Fibroblast of skin of scalp (primary cell): Measurements from ENCODE around the gene EXOC3. TPM values are rescaled to one million over a fixed set of nuclear protein-coding genes. Genes with fewer than 3 reads are reported as not detected.
"Not testable (repeated sequence)": the region's sequence is repeated elsewhere in the genome, so short reads cannot be mapped to it uniquely, and the experiment has no call there.

Experiments
- DNase-seq: peaks from one replicate; pipeline ENCODE4 v3.0.0-alpha.2; 2013
- polyA plus RNA-seq, 2 experiments: library from polyadenylated mRNA; unstranded; fragments of 120-200 nt; gene quantifications; one replicate each; pipeline ENCODE4 v1.2.1, GENCODE V29; 2013; ENCODE audit not compliant: insufficient read length in 2 of 2

Gene EXOC3
- 37.6 TPM for polyA plus RNA-seq (2013, experiment 1 of 2; ENCODE audit: insufficient read length)
- polyA plus RNA-seq (2013, experiment 2 of 2; ENCODE audit: insufficient read length), result 34.6 TPM

DNA sequence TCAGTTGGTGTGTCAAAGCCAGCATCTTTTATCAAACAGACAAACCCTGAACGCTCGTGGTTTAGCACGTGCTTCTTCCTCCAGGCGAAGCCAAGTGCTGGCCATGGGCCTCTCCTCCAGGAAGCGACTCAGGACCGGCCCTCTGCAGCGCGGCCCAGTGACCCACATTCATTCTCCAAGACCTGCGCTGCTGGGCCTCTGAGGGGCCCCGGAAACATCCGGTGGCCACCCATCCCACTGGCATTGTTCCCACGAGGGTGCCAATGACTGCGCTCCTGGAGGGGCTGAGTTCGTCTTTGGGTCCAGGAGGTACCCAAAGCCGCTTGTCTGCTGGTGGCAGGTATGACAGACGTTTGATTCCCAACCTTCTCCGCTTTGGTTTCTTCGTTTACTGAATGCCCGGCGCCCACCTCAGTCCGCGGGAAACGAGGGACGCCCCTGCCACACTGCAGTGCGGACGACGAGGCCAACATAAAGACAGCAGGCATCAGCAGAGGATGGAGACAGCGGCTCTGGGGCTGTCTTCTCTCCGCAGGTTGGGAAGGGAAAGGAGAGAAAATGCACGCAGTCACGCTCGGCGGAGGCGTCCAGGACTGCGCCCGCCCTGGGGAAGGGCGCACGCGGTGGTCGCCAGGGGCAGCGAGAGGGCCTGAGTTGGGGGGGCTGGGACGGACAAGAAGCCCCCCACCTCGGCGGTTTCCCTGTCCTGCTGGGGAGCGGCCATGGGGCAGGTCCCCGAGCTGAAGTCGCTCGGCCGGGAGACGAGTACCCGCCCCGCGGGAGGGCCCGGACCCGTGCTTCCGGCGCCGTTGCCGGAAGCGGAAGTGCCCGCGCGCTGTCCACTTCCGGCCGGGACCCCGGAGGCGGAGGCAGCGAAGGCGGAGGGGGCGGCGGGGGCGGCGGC, at the start of gene EXOC3:
TSS of gene EXOC3 (plus strand) at position 842 of the 904 bp plus-strand sequence. CDS start 3,030 bp downstream, outside the sequence.
- peak; percentile 78 for DNase-seq

DNA sequence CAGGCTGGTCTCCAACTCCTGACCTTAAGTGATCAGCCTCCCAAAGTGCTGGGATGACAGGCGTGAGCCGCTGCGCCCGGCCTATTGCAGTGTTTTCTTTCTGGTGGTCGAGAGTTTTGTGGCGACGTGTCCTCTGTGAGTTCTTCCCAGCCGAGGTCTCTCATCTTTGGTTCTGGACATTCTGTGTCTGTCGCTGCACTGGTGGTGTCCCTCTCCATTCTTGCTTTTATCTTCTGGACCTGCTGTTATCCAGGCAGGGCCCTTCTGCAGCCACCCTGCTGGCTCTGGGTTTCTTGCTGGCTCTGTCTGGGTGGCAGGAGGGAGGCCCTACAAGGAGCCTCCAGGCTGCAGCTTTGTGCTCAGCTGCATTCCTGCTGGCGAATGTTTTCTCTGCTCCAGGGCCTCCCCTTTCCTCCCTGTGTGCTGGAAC, 49.1 kb upstream of the EXOC3 start:
- peak; percentile 67 for DNase-seq

- no peak for DNase-seq
Observed at GRCh38 chr5:394671-395155, 48.3 kb upstream of the EXOC3 start.

GRCh38 chr5:395156-395920, 47.6 kb upstream of the EXOC3 start:
- peak; percentile 65 for DNase-seq

- no peak for DNase-seq
Observed at GRCh38 chr5:395921-396530, 47.0 kb upstream of the EXOC3 start.

GRCh38 chr5:396531-396961, 46.4 kb upstream of the EXOC3 start:
- DNase-seq, result no peak

- not testable (repeated sequence) for DNase-seq
Observed at GRCh38 chr5:398141-398474, 44.9 kb upstream of the EXOC3 start.

GRCh38 chr5:398475-399295, 44.3 kb upstream of the EXOC3 start:
- no peak for DNase-seq

DNA sequence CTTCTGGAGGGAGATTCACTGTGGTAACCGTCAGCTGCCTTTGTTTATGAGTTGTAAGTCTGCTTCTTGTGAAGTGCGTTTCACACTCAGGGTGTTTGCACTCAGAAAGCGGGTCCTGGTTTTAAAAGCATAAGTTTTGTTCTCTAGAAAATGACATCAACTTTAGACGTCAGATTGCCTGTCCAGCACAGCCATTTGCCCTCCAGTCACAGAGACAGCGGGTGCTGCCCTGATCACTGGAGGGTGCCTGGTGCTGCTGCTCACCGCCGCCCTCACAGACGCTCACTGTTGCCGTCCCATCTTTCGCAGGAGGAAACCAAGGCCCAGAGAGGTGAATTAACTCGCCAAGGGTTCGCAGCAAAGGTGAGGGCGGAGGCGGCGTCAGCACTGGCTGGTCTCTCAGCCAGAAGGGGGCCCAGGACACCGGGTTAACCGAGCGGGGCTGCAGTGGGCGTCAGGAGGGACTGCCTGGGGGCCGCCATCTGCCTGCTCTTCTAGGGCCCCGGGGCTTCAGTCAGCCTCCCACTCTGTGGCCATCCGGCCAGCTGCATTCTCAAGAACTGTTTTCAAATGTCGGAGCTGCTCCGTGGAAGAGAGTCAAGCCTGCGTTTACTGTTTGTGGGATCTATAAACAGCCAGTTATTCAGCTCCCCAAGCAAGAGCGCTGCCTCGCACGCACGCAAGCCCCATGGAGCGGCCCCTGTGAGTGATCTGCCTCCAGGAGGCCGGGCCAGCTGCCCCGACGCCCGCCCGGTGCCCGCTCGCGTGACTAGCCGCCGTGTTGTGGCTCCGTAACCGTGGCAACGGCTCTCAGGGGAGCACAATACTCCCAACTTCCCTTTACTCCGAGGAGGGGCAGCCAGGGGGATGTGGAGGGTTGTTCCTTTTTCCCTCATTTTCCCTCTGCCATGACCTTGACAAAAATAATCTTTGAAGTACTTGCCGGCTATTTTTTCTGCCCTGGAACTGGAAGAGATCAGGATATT, 43.4 kb upstream of the EXOC3 start:
- peak; percentile 99 for DNase-seq

GRCh38 chr5:400282-401145, 42.5 kb upstream of the EXOC3 start:
- peak; percentile 97 for DNase-seq

GRCh38 chr5:401146-402034, 41.6 kb upstream of the EXOC3 start:
- no peak for DNase-seq

DNA sequence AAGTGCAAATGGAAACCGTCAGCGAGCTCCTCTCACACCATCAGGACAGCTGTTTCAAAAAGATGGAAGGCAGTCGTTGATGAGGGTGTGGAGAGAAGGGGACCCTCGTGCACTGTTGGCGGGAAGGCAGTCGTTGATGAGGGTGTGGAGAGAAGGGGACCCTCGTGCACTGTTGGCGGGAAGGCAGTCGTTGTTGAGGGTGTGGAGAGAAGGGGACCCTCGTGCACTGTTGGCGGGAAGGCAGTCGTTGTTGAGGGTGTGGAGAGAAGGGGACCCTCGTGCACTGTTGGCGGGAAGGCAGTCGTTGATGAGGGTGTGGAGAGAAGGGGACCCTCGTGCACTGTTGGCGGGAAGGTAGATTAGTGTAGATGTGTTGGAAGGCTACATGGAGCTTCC, 40.8 kb upstream of the EXOC3 start:
- not testable (repeated sequence) for DNase-seq

DNA sequence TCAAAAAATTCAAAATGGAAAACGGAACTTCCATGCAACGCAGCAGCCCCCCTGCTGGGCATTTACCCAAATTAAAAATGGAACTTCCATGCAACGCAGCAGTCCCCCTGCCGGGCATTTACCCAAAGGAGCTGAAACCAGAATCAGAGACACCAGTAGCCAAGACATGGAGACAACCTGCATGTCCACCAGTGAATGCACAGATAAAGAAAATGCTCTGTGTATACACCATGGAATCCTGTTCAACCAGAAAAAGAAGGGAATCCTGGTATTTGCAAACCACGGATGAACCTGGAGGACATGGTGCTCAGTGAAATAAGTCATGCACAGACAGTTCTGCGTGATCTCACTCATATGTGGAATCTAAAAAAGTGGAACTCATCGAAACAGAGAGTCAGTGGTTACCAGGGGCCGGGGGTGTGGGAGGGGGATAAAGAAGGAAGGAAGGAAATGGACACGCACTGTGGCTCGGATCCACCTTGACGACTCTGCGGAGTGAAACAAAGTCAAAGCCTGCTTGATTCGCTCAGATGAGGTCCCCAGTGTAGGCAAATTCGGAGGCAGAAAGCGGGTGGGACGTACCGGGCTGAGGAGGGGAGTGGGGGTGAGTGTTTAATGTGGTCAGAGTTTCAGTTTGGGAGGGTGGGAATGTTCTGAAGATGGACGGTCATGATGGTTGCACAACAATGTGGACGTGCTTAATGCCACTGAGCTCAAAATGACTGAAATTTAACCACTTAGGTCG, 40.2 kb upstream of the EXOC3 start:
- no peak for DNase-seq

DNA sequence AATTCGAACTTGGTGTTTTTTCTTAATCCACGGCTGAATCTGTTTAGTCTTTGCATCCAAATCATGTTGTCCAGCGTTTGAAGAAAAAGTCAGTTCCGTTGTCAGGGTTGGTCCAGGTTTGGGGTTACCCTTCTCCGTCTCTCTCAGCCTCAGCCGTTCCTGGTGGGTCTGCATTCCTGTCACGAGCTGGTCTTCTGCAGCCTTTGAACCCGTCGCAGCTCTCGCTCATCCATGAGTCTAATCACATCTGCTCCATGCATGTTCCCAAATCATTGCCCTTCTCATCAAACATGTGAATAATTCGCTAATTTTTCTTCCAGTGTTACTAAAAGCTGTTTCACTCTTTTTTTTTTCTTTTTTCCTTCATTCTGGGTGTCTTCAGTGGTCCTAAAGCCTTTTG, 39.0 kb upstream of the EXOC3 start:
- DNase-seq, result no peak

DNA sequence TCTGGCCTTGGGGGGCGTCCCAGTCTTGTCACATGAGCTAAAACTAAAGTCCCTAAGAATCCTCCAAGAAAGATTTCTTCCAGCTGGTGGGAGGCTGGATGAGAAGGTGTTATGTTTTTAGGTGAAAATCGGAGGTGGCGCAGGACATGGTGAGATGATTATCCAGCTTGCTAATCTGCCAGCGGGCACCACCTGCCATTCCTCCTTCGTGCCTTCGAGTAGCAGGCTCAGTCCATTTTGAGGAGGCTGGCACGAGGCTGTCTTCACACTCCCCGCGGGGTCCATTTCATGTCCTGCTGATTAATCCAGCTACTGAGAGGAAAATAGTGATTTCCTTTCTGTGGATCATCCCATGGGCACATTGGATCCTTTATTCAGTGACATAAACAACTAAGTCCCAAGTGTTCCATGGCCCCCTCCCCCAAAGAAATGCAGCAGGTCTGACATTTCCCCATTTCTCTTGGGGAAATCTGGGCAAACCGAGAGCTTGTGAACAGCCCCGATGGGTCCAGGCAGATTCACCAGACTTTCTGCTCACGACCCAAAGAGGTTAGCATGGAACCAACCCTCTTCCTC, 38.2 kb upstream of the EXOC3 start:
- no peak for DNase-seq

GRCh38 chr5:405421-405820, 37.6 kb upstream of the EXOC3 start:
- no peak for DNase-seq

GRCh38 chr5:406041-406440, 36.9 kb upstream of the EXOC3 start:
- DNase-seq, result no peak
